Right lobe of liver (tissue), 6 donors: ENCODE results near the gene PUM2. TPM values are rescaled to one million over a fixed set of nuclear protein-coding genes. Genes with fewer than 3 reads are reported as not detected.

Experiments
- ATAC-seq, 4 donors: fragments of 200-7000 bp; cut with Tn5 transposase; one replicate each; pipeline ENCODE4 v1.9.1; 2020; ENCODE audit warnings: mild to moderate bottlenecking in 4 of 4, moderate library complexity in 4 of 4
- DNase-seq, 3 donors: peaks; one replicate each; pipeline ENCODE4 v3.0.0-alpha.2; 2020
- H3K27ac ChIP-seq, 3 donors: fragments of 200-600 bp; one replicate each; pipeline ENCODE4 v1.8.0; 2022
- H3K27me3 ChIP-seq, 2 donors: fragments of 200-600 bp; one replicate each; pipeline ENCODE4 v1.8.0; 2022
- H3K36me3 ChIP-seq, 4 donors: fragments of 200-600 bp; sonication (generic) in 1 of 4; one replicate each; pipeline versions ENCODE4 v1.5.1 to v1.8.0; 2017 to 2022; ENCODE audit warnings: control low read depth in 1 of 4
- H3K4me1 ChIP-seq, 4 donors: fragments of 200-600 bp; sonication (generic) in 1 of 4; one replicate each; pipeline versions ENCODE4 v1.5.1 to v1.8.0; 2017 to 2022; ENCODE audit warnings: control low read depth in 1 of 4
- H3K4me3 ChIP-seq, 3 donors: fragments of 200-600 bp; one replicate each; pipeline ENCODE4 v1.8.0; 2022
- H3K9me3 ChIP-seq, 4 donors: fragments of 200-600 bp; sonication (generic) in 1 of 4; one replicate each; pipeline versions ENCODE4 v1.5.1 to v1.8.0; 2017 to 2022; ENCODE audit warnings: control low read depth in 1 of 4
- POLR2A ChIP-seq: fragments of 450-650 bp; IDR thresholded peaks from one replicate; pipeline ENCODE4 v1.6.1; 2017; ENCODE audit warnings: antibody characterized with exemption, mild to moderate bottlenecking
- WGBS: methylation state at CpG from one replicate; pipeline ENCODE4 v1.1.6; 2018; ENCODE audit warnings: low coverage, low lambda C conversion rate; ENCODE audit not compliant: insufficient coverage; ENCODE audit errors: missing lambda C conversion rate; 5-methylcytosine and 5-hydroxymethylcytosine counted together
- intact Hi-C, 2 donors: fragments of 100-400 bp; cut with DNase I; formaldehyde crosslinking; loops; one replicate each; pipeline versions ENCODE4 v1.11.2 to v1.14.1; 2022
- total RNA-seq, 6 experiments: library from RNA; depleted of rRNA in 2 of 6; stranded (reverse); fragments of >200 nt in 2 of 6; fragmentation: NEBNext Ultra II Directional in 3 of 6; extraction: Animal tissue kit (Norgen Biotek cat#: 25700) in 3 of 6; gene quantifications; one replicate each; pipeline versions ENCODE4 v1.1.0 to v1.2.4, GENCODE V29; 2016 to 2023
- TF ChIP-seq, protein P1 (sequence below), 4 donors: fragments of 200-600 bp in 3 of 4; fragments of 450-650 bp in 1 of 4; IDR thresholded peaks; one replicate each; pipeline versions ENCODE4 v1.5.1 to v1.8.0; 2016 to 2022; ENCODE audit warnings: antibody characterized with exemption in 4 of 4, mild to moderate bottlenecking in 2 of 4
- donor health status: DM: no; HTN: yes; CAD: no.
- donor health status: DM: no; HTN: no; CAD: no.
- donor health status: DM: no; HTN: no; CAD: no.
- donor health status: DM: no; HTN: yes; CAD: no.
- donor health status: DM: no; HTN: yes; CAD: no.

Gene PUM2
- total RNA-seq, 6 experiments from 2014 or later = 31.3 to 62.2 (median 51.5) TPM

DNA sequence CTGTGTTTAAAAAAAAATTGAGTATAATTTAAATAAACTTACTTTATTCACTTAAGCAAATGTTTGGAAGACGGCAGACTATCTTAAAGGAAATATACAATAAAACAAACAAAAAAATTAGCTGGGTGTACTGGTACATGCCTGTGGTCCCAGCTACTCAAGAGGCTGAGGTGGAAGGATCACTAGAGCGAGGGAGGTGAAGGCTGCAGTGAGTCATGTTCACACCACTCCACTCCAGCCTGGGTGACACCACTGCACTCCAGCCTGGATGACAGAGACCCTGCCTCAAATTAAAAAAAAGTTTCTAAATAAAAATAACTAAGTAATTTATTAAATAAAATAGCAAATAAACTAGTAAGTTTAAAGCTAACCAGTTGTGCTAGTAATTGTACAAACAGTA is 7.5 kb downstream of the PUM2 start:
- DNase-seq = no peak
- WGBS = 83% methylated on average over 2 of the region's 2 CpGs
- H3K4me1 ChIP-seq = peaks cover 0 to 61% (median 21%) of the 10 kb centered on the region in 4 donors
- no peak for TF ChIP-seq POLR2A
- TF ChIP-seq, protein P1, sequence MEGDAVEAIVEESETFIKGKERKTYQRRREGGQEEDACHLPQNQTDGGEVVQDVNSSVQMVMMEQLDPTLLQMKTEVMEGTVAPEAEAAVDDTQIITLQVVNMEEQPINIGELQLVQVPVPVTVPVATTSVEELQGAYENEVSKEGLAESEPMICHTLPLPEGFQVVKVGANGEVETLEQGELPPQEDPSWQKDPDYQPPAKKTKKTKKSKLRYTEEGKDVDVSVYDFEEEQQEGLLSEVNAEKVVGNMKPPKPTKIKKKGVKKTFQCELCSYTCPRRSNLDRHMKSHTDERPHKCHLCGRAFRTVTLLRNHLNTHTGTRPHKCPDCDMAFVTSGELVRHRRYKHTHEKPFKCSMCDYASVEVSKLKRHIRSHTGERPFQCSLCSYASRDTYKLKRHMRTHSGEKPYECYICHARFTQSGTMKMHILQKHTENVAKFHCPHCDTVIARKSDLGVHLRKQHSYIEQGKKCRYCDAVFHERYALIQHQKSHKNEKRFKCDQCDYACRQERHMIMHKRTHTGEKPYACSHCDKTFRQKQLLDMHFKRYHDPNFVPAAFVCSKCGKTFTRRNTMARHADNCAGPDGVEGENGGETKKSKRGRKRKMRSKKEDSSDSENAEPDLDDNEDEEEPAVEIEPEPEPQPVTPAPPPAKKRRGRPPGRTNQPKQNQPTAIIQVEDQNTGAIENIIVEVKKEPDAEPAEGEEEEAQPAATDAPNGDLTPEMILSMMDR (IDR thresholded peaks at IDR 0.05) = no peak
- no peak overlapping the region for H3K27ac ChIP-seq
- no peaks in the 10 kb centered on the region for H3K9me3 ChIP-seq
- intact Hi-C loops = no loop called here
- no peak for ATAC-seq
- H3K27me3 ChIP-seq = no peaks in the 10 kb centered on the region
- no peaks in the 10 kb centered on the region for H3K36me3 ChIP-seq
- no peak overlapping the region for H3K4me3 ChIP-seq

GRCh38 chr2:20339012-20339411 is 11.6 kb downstream of the PUM2 start:
- 50% methylated on average over 1 of the region's 1 CpG for WGBS
- ATAC-seq (no peak), DNase-seq (no peak)
- no peaks in the 10 kb centered on the region for H3K27me3 ChIP-seq
- H3K36me3 ChIP-seq = no peaks in the 10 kb centered on the region
- no peaks in the 10 kb centered on the region for H3K9me3 ChIP-seq
- intact Hi-C loops = no loop called here
- H3K4me3 ChIP-seq = no peak overlapping the region
- TF ChIP-seq, protein P1 (IDR thresholded peaks at IDR 0.05) = no peak
- no peak for TF ChIP-seq POLR2A
- H3K27ac ChIP-seq = no peak overlapping the region
- H3K4me1 ChIP-seq = peaks cover 0 to 68% (median 17%) of the 10 kb centered on the region in 4 donors

GRCh38 chr2:20334605-20335203 is 15.9 kb downstream of the PUM2 start:
- H3K27me3 ChIP-seq = no peaks in the 10 kb centered on the region
- intact Hi-C loops = no loop called here
- H3K27ac ChIP-seq = peak overlapping the region in 1 of 3 donors; percentile 1
- H3K9me3 ChIP-seq = no peaks in the 10 kb centered on the region
- no peaks in the 10 kb centered on the region for H3K36me3 ChIP-seq
- 40% methylated on average over 5 of the region's 5 CpGs for WGBS
- H3K4me3 ChIP-seq = no peak overlapping the region
- no peak for TF ChIP-seq POLR2A
- TF ChIP-seq, protein P1 (IDR thresholded peaks at IDR 0.05) = no peak
- peaks cover 0 to 42% (median 11%) of the 10 kb centered on the region in 4 donors for H3K4me1 ChIP-seq
- ATAC-seq (peak; percentile 25 to 38 (median 32)), DNase-seq (no peak)

GRCh38 chr2:20333738-20334137 is 16.9 kb downstream of the PUM2 start:
- no peak for TF ChIP-seq POLR2A
- TF ChIP-seq, protein P1 (IDR thresholded peaks at IDR 0.05) = no peak
- Histone ChIP-seq H3K4me3 (no peak overlapping the region), H3K27ac (no peak overlapping the region), H3K4me1 (peaks cover 0 to 37% (median 10%) of the 10 kb centered on the region in 4 donors), H3K9me3 (no peaks in the 10 kb centered on the region), H3K36me3 (no peaks in the 10 kb centered on the region), H3K27me3 (no peaks in the 10 kb centered on the region)
- 61% methylated on average over 2 of the region's 4 CpGs for whole genome bisulfite sequencing
- no peak for ATAC-seq
- intact Hi-C loops = no loop called here
- no peak for DNase-seq
